CD14-positive monocyte (primary cell): ENCODE data around the gene PPP1R12B. TPM values are rescaled to one million over a fixed set of nuclear protein-coding genes. Genes with fewer than 3 reads are reported as not detected.
"Not testable (repeated sequence)": the region's sequence is repeated elsewhere in the genome, so short reads cannot be mapped to it uniquely, and the experiment has no call there.

Source experiments
- DNase-seq, 3 donors: peaks; one replicate each; pipeline ENCODE4 v3.0.0-alpha.2; 2011 to 2022
- H2AFZ ChIP-seq: 2 replicates; pipeline ENCODE4 v1.6.0; 2012; ENCODE audit warnings: mild to moderate bottlenecking, low read depth, low read length, inconsistent platforms; ENCODE audit not compliant: insufficient read depth, poor library complexity, severe bottlenecking
- H3K27ac ChIP-seq, 2 donors: 1 replicate in 1 of 2; 2 replicates in 1 of 2; pipeline ENCODE4 v1.5.1; 2012 to 2013; ENCODE audit warnings: low read length in 2 of 2, control low read depth in 1 of 2, inconsistent platforms in 1 of 2, low read depth in 1 of 2, mild to moderate bottlenecking in 1 of 2
- H3K27me3 ChIP-seq, 2 donors: one replicate each; pipeline versions ENCODE4 v1.6.0 to v1.6.1; 2011 to 2013; ENCODE audit warnings: low read length in 2 of 2; ENCODE audit not compliant: control insufficient read depth in 2 of 2, insufficient read depth in 2 of 2
- H3K36me3 ChIP-seq, 2 donors: replicated peaks in 1 of 2; 1 replicate in 1 of 2; 2 replicates in 1 of 2; pipeline versions ENCODE4 v1.5.1 to v1.6.1; 2012 to 2013; ENCODE audit warnings: low read length in 2 of 2, control low read depth in 1 of 2, inconsistent platforms in 1 of 2, mild to moderate bottlenecking in 1 of 2; ENCODE audit not compliant: insufficient read depth in 2 of 2, control insufficient read depth in 1 of 2
- H3K4me1 ChIP-seq, 2 donors: 1 replicate in 1 of 2; 2 replicates in 1 of 2; pipeline versions ENCODE4 v1.5.1 to v1.6.1; 2012 to 2013; ENCODE audit warnings: low read length in 2 of 2, control low read depth in 1 of 2, inconsistent platforms in 1 of 2, mild to moderate bottlenecking in 1 of 2, moderate library complexity in 1 of 2; ENCODE audit not compliant: insufficient read depth in 2 of 2, control insufficient read depth in 1 of 2
- H3K4me2 ChIP-seq: replicated peaks from 2 replicates; pipeline ENCODE3; 2012; ENCODE audit warnings: low read length, moderate library complexity, mild to moderate bottlenecking; ENCODE audit not compliant: poor library complexity, severe bottlenecking; ENCODE audit errors: extremely low read depth
- H3K4me3 ChIP-seq, 3 experiments: fragments of 200-600 bp in 1 of 3; sonication (generic) in 1 of 3; replicated peaks in 1 of 3; 1 replicate in 2 of 3; 2 replicates in 1 of 3; pipeline ENCODE4 v1.5.1; 2011 to 2013; ENCODE audit warnings: low read length in 3 of 3, mild to moderate bottlenecking in 3 of 3, control low read depth in 2 of 3, low read depth in 2 of 3, inconsistent platforms in 1 of 3, moderate library complexity in 1 of 3
- H3K79me2 ChIP-seq: 2 replicates; pipeline ENCODE4 v1.6.0; 2012; ENCODE audit warnings: mild to moderate bottlenecking, control low read depth, inconsistent platforms, low read length, moderate library complexity; ENCODE audit not compliant: insufficient read depth
- H3K9ac ChIP-seq: 2 replicates; pipeline ENCODE4 v1.6.0; 2017; ENCODE audit warnings: low read length, mild to moderate bottlenecking; ENCODE audit not compliant: insufficient read depth, poor library complexity, severe bottlenecking
- H3K9me3 ChIP-seq, 2 donors: replicated peaks in 1 of 2; 1 replicate in 1 of 2; 2 replicates in 1 of 2; pipeline versions ENCODE4 v1.5.1 to v1.6.1; 2012 to 2013; ENCODE audit warnings: low read length in 2 of 2, control low read depth in 1 of 2; ENCODE audit not compliant: control insufficient read depth in 1 of 2, insufficient read depth in 1 of 2
- H4K20me1 ChIP-seq: 2 replicates; pipeline ENCODE4 v1.6.0; 2012; ENCODE audit warnings: mild to moderate bottlenecking, low read length, control low read depth, moderate library complexity; ENCODE audit not compliant: insufficient read depth
- H3K27ac Mint-ChIP-seq, 7 donors: one replicate each; pipeline ENCODE4 v1.8.0; 2020; ENCODE audit warnings: mild to moderate bottlenecking in 7 of 7, mixed read lengths in 7 of 7, moderate library complexity in 6 of 7, inconsistent platforms in 2 of 7
- H3K27me3 Mint-ChIP-seq, 3 donors: one replicate each; pipeline ENCODE4 v1.8.0; 2021 to 2022; ENCODE audit warnings: low read depth in 3 of 3, mild to moderate bottlenecking in 3 of 3, mixed read lengths in 3 of 3, moderate library complexity in 3 of 3, inconsistent platforms in 1 of 3
- H3K36me3 Mint-ChIP-seq, 2 donors: one replicate each; pipeline ENCODE4 v1.8.0; 2020; ENCODE audit warnings: mixed read lengths in 2 of 2, inconsistent platforms in 1 of 2, mild to moderate bottlenecking in 1 of 2
- H3K4me1 Mint-ChIP-seq: one replicate; pipeline ENCODE4 v1.8.0; 2020; ENCODE audit warnings: mild to moderate bottlenecking, mixed read lengths
- H3K4me3 Mint-ChIP-seq, 2 donors: one replicate each; pipeline ENCODE4 v1.8.0; 2020; ENCODE audit warnings: mild to moderate bottlenecking in 2 of 2, mixed read lengths in 2 of 2, moderate library complexity in 1 of 2
- H3K9me3 Mint-ChIP-seq, 7 donors: one replicate each; pipeline ENCODE4 v1.8.0; 2020 to 2022; ENCODE audit warnings: mixed read lengths in 7 of 7, mild to moderate bottlenecking in 6 of 7, moderate library complexity in 6 of 7, inconsistent platforms in 2 of 7
- CTCF ChIP-seq: fragments of 200-600 bp; IDR thresholded peaks from one replicate; pipeline ENCODE4 v1.8.0; 2022; ENCODE audit warnings: antibody characterized with exemption, mild to moderate bottlenecking
- WGBS: methylation state at CpG from one replicate; pipeline ENCODE4 v1.1.5; 2013; ENCODE audit warnings: missing lambda C conversion rate; ENCODE audit not compliant: insufficient coverage; 5-methylcytosine and 5-hydroxymethylcytosine counted together
- intact Hi-C, 2 donors: fragments of 100-400 bp; cut with micrococcal nuclease; formaldehyde crosslinking; loops; one replicate each; pipeline versions ENCODE4 v1.15.0 to v1.15.1; 2023
- polyA plus RNA-seq, 3 donors: library from polyadenylated mRNA; depleted of rRNA in 1 of 3; unstranded in 2 of 3; stranded (reverse) in 1 of 3; fragments of 300-500 nt in 2 of 3; fragments of >200 nt in 1 of 3; fragmentation: Illumina TruSeq in 2 of 3; gene quantifications; 1 replicate in 2 of 3; 2 replicates in 1 of 3; pipeline ENCODE4 v1.2.3, GENCODE V29; 2012 to 2021

Gene PPP1R12B
- polyA plus RNA-seq, 3 donors, result 1.3 to 12.2 (median 1.7) TPM

GRCh38 chr1:202439308-202439707 is 90.8 kb downstream of the PPP1R12B start:
- no peak overlapping the region for H3K27ac Mint-ChIP-seq
- H2AFZ ChIP-seq, result no peak overlapping the region
- TF ChIP-seq CTCF, result no peak

GRCh38 chr1:202448140-202448539 is 99.6 kb downstream of the PPP1R12B start:
- peaks cover 64 to 75% of the 10 kb centered on the region in 2 donors for H3K36me3 Mint-ChIP-seq
- H3K27ac ChIP-seq, H3K4me1 Mint-ChIP-seq, DNase-seq, H3K27me3 Mint-ChIP-seq, H3K4me3 Mint-ChIP-seq, H3K9ac ChIP-seq, H3K27ac Mint-ChIP-seq, H2AFZ ChIP-seq, intact Hi-C loops, H3K4me1 ChIP-seq, H3K9me3 Mint-ChIP-seq, H3K4me3 ChIP-seq, H3K9me3 ChIP-seq, H3K79me2 ChIP-seq, H3K4me2 ChIP-seq, H3K27me3 ChIP-seq, H4K20me1 ChIP-seq: not testable (repeated sequence)
- peaks cover 16 to 48% of the 10 kb centered on the region in 2 donors for H3K36me3 ChIP-seq
- no CpG with 5 or more reads among the region's 2 CpGs for WGBS

More at GRCh38 chr1:202439308-202439707, 90.8 kb downstream of the PPP1R12B start:
- H3K27ac ChIP-seq, result no peak overlapping the region
- no peaks in the 10 kb centered on the region for H3K9me3 ChIP-seq
- DNase-seq, result no peak
- Mint-ChIP-seq H3K36me3 (peaks cover 75 to 78% of the 10 kb centered on the region in 2 donors), H3K4me3 (no peak overlapping the region), H3K4me1 (peaks cover 10% of the 10 kb centered on the region), H3K9me3 (no peaks in the 10 kb centered on the region), H3K27me3 (no peaks in the 10 kb centered on the region)
- no peaks in the 10 kb centered on the region for H3K79me2 ChIP-seq
- no peak overlapping the region for H3K4me2 ChIP-seq
- H3K4me1 ChIP-seq, result peaks cover 8 to 9% of the 10 kb centered on the region in 2 donors
- intact Hi-C loops, result no loop called here
- H3K4me3 ChIP-seq, result no peak overlapping the region
- peaks cover 46 to 88% of the 10 kb centered on the region in 2 donors for H3K36me3 ChIP-seq
- whole genome bisulfite sequencing, result 92% methylated on average over 12 of the region's 14 CpGs
- no peaks in the 10 kb centered on the region for H3K27me3 ChIP-seq
- peaks cover 8% of the 10 kb centered on the region for H4K20me1 ChIP-seq
- no peak overlapping the region for H3K9ac ChIP-seq

- peaks cover 10 to 45% of the 10 kb centered on the region in 2 donors for H3K36me3 ChIP-seq
- H3K27ac Mint-ChIP-seq, H3K4me1 ChIP-seq, DNase-seq, H3K27ac ChIP-seq, H3K4me1 Mint-ChIP-seq, H4K20me1 ChIP-seq, H2AFZ ChIP-seq, H3K9me3 ChIP-seq, H3K4me3 ChIP-seq, H3K9ac ChIP-seq, intact Hi-C loops, H3K27me3 Mint-ChIP-seq, H3K4me3 Mint-ChIP-seq, H3K79me2 ChIP-seq, H3K9me3 Mint-ChIP-seq, H3K4me2 ChIP-seq, H3K27me3 ChIP-seq: not testable (repeated sequence)
- WGBS, result 98% methylated on average over 7 of the region's 26 CpGs
- peaks cover 67 to 81% of the 10 kb centered on the region in 2 donors for H3K36me3 Mint-ChIP-seq
Observed at GRCh38 chr1:202451641-202452040, 103.1 kb downstream of the PPP1R12B start.
